Ecto neural progenitor cell (in vitro differentiated cells): ENCODE measurements around the gene INO80.

Experiments used
- DNase-seq: peaks from one replicate; pipeline ENCODE4 v3.0.0-alpha.2; 2018; ENCODE audit warnings: low spot score

Gene INO80

DNA sequence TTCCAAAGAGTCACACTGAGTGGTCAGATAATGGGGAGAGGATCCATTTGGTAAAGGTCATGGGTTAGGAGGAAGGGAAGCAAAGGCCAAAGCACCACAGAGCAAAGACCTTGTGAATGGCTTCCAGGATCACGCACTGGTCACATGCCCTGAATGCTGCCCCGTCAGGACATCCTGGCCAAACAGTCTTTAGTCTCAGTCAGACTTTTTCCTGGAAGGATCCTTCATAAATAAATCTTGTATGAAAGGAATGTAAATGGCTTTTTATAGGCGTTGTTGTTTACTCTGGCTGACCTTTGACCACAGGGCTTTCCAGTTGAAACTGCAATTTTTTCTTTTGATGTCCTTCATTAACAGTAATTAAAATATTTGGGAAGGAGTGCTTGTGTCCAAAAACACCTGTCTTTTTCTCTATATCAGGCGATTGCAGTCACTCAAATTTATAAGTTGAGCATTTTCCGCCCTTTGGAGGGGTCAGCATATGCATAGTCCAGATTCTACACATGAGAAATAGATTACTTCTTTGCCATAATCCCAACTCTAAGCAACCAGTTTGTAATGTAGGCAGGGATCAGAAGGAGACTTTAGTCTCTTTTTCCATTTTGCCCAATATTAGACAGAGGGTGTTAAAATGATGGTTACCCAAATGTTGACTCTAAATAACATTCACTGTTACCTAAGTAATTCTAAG lies 114.4 kb downstream of the INO80 start:
- no peak for DNase-seq

DNA sequence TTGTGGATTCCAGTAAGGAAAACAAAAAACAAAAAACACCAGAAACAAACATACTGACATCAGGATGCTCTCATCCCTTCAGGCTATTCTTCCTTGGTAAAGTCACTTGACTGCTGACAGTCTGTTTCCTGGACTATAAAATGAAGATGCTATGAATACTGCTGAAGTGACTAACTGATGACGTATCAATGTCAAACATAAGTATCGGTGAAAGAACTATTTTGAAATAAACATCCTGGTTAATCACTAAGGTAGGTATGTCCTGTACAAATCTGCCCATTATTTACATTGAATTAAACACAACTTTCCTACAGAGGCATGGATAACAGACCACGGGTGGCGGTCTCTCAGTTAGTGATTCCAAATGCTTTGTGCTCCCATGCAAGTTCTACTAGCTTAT lies 116.9 kb downstream of the INO80 start:
- no peak for DNase-seq

DNA sequence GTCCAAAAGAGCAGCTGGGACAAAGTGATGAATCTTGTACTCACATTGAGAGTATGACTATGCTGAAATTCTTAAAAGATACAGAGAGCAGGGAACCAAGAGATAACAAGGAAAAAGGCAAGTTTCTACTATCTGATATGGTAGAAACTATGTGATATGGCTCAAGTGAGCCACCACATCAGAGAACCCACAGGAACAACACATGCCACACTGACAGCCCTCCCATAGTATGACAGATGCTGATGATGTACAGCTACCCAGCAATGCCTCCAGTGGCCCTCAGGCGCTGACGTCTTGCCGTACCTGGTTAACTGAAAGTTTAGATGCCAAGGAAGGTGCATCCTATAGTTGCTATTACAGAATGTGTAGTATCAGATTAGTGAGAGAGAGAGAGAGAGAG lies 120.4 kb downstream of the INO80 start:
- no peak for DNase-seq

DNA sequence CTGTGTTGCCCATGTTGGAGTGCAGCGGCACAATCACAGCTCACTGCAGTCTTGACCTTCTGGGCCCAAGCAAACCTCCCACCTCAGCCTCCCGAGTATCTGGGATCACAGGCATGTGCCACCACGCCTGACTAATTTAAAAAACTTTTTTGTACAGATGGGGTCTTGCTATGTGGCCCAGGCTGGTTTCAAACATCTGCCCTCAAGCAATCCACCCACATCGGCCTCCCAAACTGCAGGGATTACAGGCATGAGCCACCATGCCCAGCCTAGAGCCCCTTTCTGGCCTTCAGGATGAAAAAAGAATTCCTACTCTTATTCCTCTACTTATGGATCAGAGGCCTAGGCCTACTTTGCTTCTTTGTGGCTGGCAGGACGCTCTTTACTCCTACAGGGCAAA lies 123.3 kb downstream of the INO80 start:
- DNase-seq = no peak

DNA sequence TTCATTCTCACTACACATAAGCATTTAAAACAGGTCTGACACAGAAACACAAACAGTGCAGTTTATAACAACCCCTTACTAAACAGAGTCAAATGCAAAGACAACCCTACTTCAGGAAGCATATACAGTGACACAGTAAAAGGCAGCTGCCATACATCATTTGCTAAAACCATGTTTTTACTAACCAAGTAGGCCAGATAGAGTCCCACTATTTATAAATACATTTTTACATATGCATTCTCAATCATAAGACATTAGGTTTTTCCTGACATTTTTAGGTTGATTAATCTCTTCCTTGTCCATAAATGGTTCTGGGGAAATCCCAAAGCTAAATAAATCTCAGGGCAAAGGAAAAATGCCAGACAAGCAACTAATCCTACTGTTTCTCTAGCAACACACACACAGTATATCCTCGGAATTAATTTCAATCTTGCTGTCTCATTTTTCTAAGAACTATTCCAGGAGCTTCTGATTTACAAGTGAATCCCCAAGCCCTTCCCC lies 123.8 kb downstream of the INO80 start:
- DNase-seq = no peak

DNA sequence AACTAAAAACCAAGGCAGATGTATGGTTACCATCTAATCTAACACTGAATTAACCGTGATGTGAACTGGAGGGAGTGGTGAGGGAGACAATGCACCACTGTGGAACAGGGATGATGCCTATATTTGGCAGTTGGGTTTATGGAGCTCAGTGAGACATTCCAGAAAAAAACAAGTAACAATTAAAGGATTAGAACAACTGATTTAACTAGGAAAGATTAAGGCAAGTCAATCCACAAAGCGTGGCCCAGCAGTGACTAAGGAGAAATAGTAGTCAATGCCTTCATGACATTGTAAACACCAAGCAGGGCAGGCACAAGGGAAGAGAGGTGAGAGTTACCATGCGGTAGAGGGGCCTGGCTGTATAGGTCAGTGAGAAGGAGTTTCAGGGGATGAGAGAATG lies 124.7 kb downstream of the INO80 start:
- no peak for DNase-seq

DNA sequence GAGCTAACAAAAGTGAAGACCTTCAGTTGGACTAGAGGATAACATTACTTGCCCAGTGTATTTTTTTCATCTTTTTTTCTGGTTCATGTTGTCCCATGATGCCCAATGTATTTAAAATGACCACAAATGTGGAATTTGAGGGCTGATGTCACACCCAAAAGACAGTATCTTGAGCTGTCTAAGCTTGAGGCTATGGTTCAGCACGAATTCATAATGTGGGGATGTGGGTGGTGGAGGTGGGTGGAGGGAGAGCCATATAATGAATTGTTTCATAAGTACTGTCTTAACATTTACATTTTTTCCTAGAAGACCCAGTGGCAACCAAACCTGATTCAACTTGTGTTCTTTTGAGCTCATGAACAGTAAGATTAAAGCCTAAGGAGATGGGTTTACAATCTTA lies 125.3 kb downstream of the INO80 start:
- DNase-seq = no peak

DNA sequence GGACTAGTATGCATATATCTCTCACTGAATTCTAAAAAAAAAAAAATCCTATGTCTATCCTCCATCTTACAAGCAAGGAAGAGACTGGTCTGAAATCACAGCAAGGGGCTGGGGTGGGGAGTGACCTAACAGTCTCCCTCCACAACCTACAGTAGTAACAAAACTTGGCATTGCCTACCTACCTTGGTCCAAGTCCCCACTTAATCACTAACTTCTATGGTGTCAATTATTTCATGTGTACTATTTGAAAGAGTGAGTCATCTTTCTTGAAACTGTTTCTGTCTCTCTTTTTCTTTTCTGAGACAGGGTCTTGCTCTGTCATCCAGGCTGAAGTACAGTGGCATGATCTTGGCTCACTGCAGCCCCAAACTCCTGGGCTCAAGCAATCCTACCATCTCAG lies 126.0 kb downstream of the INO80 start:
- DNase-seq = no peak

DNA sequence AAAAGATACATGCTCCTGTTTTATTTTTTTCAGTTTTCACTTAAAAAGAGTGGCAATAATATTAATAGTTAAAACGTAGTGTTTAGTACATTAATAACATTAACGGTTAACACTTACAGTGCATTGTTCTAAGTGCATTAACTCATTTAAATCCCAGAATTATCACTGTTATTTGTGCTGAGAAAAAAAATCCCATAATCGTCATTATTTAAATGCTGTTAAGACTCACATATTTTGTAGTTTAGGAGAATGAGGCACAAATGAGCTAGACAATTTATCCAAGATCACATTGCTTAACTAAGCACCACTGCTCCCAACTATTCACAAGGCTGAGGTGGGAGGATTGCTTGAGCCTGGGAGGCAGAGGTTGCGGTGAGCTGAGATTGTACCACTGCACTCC lies 127.9 kb downstream of the INO80 start:
- DNase-seq = no peak

DNA sequence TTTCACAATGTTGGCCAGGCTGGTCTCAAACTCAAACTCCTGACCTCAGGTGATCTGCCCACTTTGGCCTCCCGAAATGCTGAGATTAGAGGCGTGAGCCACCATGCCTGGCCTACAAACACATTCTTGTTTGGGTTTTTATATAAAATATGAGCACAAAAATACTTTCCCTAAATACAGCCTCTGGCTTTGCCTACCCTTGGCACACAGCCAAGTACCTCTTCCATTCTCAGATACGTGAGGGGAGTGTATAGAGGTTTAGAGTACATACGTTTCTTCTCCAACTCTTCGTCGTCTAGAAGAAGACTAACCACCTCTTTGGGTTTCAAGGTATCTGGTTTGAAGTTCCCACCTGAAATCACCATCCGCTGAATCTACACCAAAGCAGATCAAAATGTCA lies 129.3 kb downstream of the INO80 start:
- no peak for DNase-seq

DNA sequence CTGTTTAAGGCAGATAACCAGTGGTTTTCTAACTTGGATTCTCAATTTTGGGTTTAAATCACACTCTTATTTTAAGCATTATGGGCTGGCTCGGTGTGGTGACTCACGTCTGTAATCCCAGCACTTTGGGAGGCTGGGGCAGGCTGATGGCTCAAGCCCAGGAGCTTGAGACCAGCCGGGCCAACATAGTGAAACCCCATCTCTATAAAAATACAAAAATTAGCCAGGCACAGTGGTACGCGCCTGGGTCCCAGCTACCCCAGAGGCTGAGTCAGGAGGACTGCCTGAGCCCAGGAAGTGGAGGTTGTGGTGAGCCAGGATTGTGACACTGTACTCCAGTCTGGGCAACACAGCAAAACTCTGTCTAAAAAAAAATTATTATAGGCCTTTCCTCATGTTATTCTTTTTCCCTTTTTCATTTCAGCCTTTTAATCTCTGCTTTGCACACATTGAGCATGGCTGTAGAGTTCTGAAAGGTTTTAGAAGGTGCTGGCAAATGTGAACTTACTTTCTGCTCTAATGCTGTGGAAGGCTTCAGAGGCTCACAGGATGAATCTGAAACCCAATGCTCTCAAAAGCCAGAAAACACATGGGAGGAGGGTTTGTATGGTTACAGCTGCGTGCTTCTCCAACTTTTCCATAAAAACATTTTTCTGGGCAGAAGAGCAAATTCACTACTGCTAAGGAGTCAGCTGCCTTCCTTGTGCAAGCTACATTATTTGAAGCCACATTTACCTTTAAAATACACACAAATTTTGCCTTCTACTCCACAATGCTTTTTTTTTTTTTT lies 130.3 kb downstream of the INO80 start:
- no peak for DNase-seq

DNA sequence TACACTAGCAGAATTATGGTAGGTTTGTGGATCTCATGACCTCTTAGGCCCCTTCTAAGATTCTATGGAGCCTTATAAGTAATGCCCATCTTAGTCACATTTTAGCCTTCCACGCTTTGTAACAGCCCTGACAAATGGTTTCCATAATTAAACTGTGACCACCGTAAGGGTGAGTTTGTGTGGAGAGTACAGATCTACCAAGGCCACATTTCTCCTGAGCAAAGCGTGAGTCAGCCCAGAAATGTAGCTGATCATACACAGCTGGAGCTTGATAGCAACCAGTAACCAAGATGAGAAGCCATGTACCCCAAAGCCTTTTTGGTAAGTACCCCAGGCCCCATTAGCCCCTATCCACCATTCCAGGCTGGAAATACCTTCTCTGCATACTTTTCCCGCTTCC lies 131.1 kb downstream of the INO80 start:
- no peak for DNase-seq

DNA sequence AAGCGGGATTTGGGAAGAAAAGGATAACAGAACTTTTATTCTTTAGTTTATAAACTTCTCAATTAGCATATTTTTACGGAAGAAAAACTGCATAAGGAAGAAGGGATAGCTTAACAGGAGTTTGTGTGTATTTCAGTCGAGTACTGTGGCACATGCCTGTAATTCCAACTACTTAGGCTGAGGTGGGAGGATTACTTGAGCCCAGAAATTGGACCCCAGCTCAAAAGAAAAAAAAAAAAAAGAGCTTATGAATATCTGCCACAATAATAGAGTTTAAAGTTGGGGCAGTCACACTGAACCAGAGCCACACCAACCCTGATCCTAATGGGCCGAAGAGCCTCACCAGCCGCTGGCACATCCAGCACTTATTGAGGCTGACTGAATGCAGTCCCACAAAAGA lies 131.7 kb downstream of the INO80 start:
- no peak for DNase-seq

DNA sequence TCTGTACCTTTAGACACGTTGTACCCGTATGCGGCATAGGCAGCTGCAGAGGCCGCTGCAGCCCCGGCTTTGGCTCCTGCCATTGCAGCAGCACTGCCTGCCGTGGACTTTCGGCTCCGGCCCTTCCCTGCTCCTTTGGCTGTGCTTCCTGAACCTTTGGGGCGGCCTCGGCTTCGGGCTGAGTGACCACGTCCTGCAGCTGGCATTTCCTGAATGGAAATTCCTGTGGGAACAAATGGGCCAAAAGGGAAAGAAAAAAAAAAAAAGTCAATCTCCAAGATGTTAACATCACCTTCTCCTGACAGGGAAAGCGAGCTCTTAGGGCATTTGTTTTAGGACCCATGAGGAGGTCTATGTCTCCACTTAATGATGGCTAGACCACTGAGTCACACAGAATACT lies 133.2 kb downstream of the INO80 start:
- DNase-seq = no peak

DNA sequence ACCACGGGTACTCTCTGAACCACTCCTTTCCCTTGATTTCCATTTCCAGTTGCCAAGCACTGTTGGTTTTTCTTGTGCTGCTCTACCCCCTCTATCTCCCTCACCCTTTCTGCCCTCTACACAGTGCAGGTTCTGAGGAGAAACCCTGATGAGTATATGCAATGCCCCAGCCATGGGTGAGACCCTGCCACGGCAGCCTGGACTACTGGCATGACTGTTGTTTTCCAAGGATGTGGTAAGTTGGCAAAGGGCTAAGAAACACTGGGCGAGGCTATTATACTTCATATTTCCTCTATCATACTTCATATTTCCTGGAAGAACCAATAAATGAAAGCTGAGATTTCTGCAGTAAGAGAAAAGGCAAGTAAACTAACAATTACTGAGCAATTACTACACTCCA lies 134.9 kb downstream of the INO80 start:
- DNase-seq = no peak

DNA sequence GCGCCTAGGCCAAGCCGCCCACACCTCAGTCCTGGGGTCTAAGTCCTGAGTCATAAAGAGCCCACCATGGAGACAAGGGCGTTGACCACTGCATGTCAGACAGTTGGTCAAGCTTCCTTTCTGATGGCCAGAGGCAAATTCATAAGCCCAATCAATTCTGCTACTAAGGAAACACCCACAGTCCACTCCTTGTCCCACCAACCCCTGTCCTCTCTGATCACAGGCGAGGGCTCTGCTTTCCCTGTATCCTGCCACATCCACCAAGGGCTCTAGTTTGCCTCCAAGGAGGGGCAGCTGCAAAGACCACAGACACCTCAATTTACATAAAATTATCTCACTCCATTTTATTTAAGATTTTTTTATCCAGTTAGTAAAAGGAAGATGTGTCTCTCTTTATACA lies 137.5 kb downstream of the INO80 start:
- no peak for DNase-seq

DNA sequence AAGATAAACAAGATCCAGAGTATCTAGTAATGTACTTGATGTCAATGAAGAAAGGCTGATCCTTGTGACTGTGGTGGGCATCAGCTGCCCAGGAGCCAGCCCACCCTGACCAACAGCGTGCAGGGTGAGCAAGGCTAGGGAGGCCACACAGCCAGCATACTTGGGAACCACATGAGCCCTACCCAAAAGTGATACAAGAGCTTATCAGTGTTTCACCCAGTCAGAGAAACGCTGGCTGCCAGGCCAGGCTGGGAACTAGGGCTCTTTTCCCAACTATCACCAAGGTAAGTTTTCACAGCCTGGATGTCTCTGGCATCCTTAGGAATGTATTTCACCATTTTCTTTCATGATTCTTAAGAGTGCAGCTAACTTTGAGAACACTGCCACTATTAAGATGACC lies 137.9 kb downstream of the INO80 start:
- DNase-seq = no peak

DNA sequence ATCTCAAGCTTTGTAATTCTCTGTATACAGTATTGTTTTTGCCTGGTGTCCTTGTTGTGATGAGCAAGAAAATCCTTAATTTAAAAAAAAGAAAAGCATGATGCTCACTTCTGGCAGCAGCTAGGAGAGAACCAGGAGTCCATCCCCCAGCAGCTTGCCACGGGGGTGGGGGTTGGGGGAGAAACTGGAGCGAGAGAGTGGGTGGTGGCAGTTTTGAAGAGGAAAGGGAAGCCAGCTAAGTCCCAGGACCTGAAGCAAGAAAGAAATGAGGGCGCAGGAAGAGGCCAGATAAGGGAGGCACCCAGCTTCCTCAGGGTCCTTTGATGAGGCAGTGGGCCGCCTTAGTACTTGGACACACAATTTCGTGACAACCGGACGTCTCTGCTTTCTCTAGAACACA lies 139.3 kb downstream of the INO80 start:
- no peak for DNase-seq

DNA sequence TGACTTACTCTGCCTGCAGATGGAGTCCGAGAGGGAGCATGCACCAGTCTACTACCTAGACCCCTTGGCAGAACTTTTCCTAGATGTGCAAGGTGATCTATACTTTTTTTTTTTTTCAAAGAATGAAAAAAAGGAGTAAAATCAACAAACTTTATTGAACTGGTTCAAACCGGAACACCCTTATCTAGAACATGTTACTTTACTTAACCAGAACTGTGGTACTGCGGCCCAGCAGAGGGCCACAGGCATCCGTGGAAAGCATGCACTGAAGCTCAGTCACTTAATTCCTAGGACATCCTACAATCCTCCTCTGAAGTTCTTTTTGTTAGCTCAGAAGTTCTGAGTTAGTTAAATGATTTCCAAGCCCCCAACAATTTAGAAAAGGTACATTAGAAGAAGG lies 141.2 kb downstream of the INO80 start:
- DNase-seq = no peak

DNA sequence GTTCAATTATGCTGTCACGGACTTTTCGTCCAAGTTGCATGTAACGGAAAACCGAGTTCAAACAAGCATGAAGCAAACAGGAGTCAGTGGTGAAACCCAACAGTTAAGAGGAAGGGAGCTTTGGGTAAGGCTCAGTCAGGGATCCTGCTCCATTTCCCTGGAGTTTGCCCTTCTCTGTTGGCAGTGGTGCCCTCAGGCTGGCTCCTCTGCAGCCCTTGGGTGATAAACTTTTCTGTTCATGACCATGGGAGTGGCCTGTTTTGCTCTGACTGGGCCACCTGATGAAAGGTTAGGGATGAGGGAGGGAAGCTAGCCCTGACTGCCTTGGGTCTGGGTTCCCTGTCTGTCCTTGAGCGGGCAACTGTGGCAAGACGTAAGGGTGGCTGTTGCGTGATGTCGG lies 146.7 kb downstream of the INO80 start:
- no peak for DNase-seq

DNA sequence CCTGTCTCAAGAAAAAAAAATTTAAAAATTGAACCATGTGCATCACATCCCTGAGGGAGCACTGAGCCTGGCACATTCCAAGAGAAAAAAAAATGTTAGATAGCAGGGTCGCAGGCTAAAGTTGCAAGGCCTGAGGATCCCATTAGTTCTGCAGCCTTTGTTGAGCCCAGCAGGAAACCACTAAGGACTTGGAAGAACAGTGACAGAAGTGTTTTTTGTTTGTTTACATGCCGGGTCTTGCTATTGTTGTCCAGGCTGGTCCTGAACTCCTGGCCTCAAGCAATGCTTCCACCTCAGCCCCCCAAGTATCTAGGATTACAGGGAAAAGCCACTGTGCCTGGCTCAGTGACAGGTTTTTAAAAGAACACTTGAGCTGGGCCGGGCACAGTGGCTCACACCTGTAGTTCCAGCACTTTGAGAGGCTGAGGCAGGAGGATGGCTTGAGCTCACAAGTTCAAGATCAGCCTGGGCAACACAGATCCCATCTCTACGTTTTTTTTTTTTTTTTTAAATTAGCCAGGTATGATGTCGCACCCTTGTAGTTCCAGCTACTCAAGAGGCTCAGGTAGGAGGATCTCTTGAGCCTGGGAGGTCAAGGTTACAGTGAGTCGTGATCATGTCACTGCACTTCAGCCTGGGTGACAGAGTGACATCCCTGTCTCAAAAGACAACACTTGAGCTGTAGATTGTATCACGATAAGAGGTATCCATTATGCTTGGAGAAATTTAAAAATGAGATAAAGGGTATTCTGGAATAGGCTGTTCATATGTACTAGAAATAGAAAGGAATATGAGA lies 147.6 kb downstream of the INO80 start:
- DNase-seq = no peak

DNA sequence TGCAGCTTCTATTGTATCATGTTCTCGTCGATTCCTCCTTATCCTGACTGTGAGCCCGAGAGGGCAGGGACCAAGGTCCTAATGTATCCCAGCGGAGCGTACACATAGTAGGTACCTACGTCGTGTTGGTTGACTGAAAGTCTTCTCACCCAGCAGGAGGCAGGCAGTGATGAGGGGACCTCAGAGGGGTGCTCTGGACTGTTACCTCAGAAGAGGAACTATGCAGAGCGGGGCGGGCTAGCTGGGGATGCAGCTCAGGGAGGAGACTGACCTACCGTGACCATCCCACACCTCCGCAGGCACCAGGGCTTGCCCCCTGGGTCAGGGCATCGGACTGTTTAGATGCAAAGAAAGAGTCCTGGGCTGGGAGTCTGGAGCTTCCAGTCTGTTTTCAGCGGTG lies 151.4 kb downstream of the INO80 start:
- DNase-seq = no peak

DNA sequence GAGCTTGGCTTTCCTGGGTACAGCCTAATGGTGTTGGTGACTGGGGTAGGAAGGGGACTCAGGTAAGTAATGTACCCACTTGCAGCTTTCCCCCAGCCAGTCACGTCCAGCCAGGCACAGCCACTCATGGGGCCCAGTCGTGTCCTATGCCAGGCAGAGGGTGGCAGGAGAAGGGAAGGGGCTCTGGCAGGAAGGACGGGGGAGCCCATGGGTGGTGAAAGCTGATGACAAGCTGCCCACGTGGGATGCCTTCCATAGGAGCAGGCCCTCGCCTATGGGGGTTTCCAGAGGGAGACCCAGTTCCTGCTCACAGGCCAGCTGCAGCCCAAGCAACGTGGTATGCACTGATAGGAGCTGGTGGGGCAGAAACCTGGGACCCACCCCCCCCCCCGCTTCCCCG lies 152.1 kb downstream of the INO80 start:
- DNase-seq = no peak
